NCI-H2171 treated with DMSO at 0.1 percent for 48 hours (cell line): ENCODE data around the gene AQP5.
A peak's percentile ranks its signal among the peaks of the same experiment; 100 is the strongest.
"Not testable (repeated sequence)": the region's sequence is repeated elsewhere in the genome, so short reads cannot be mapped to it uniquely, and the experiment has no call there.

Source experiments
- DNase-seq: peaks from one replicate; lab custom pipeline; 2025; lab: John Stamatoyannopoulos, UW

The AQP5 gene

GRCh38 chr12:49980501-49981349, 19.1 kb downstream of the AQP5 start:
- DNase-seq, result no peak

DNA sequence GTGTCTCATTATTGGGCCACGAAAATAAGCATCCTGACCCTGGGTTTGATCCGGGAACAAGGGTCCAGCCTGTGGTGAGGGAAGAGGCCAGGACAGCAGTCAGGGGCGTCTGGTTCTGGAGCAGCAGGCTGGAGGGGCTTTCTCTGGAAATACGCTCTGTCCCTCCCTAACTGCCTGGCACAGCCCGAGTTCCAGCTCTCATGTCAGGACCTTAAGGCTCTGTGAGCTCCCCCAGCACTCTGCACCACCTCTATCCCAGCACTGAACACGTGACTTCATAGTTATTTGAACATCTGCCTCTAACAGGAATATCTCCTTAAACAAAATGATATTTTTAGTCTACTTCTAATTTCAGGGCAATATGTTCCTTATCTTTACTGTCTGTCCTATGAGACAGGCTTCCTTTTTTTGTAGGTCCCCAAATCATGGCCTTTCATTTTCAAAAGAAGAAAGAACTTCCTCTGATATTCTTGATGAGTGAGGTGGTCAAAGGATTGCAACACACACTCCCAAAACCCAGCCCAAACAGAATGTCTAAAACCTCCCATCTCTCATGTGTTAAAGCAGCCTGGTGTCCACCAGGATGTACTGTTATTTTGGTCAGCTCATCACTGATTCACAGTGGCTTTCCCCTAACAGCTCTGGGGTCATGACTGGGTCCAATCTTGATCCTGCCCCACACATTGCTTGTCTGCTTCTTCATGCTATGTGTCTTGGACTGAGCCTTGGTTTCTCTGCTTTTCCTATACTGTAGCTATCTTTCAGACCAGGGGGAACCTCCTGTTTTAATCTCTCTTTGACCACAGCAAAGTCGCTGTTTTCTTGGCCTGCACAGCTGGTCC, 20.8 kb downstream of the AQP5 start:
- DNase-seq, result no peak

DNA sequence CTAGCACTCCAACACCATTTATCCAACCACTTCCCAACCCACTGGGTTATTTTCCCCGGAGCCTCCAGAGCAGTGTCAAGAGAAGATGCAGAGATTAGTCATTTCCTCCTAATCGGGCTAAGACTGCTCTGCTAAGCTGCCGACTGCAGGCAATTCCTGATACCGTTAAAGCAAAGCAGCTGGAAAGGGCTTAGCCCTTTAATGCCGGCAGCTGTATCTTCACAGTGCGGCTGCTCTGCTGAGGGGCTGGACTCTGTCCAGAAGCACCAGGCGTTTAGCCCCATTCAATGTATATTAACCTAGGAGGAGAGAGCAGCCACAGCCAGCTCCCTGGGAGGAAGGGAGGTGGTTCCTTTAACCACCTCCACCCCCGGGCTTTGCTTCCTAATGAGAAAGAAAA, 22.2 kb downstream of the AQP5 start:
- peak; percentile 28 for DNase-seq

- peak; percentile 65 for DNase-seq
These were observed 23.0 kb downstream of the AQP5 start for GRCh38 chr12:49984476-49985359.

DNA sequence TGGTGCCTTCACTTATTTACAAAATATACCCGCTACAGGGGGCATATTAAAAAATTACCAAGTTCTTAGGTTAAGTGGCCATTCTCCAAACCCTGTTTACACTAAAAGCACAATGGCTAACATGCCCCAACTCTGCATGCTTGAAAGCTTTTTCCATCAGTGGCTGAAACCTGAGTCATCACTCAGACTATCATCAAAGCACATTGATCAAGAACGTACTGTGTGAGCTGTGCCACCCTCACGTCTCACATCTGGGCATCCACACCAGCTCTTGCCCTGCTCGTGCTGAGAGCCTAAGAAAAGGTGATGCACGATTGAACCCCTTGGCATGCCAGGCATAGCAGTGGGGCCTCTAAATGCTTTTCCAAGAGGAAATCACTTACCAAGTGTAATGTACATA, 24.3 kb downstream of the AQP5 start:
- DNase-seq, result peak; percentile 12

- not testable (repeated sequence) for DNase-seq
These were observed 24.8 kb downstream of the AQP5 start for GRCh38 chr12:49986476-49986875.

- peak; percentile 95 for DNase-seq
These were observed 26.1 kb downstream of the AQP5 start for GRCh38 chr12:49987625-49988303.

GRCh38 chr12:49989400-49989799, 27.7 kb downstream of the AQP5 start:
- DNase-seq, result not testable (repeated sequence)

DNA sequence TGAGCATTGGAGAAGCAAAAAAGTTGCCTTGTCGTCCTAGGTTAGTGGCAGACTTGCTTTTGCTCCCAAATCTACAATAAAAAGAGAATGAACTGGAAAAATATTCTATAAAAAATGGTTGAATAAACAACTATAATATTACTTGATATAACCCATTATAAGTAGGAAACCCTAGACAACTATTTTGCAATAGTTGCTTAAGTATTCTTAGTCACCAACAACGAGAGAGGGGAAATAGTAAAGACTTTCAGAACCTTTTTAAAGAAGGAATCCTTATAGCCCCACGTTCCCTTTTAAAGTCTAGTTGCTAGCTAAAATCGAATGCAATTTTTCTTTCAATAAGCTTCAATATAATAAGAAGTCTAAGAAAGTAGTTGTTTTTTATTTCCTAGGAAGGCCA, 28.6 kb downstream of the AQP5 start:
- DNase-seq, result no peak

- DNase-seq, result no peak
These were observed 36.8 kb downstream of the AQP5 start for GRCh38 chr12:49998453-49998852.

DNA sequence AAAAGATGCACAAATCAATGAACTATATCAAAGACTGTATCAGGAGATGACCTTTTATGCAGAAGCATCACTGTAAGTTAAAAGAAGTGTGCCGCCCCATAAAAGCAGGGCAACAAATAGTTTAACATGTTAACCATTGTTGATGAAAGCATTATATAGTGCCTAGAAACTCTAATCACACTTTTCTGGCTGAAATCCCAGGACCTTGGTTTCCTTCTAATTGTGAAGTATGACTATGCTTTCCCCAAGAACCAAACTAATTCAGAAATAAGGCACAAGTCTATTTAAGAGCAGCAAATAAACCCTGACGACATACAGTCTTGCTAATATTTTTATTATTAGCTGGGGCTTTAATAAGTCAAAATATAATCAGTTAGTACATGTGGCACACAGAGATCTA, 41.9 kb downstream of the AQP5 start:
- no peak for DNase-seq

DNA sequence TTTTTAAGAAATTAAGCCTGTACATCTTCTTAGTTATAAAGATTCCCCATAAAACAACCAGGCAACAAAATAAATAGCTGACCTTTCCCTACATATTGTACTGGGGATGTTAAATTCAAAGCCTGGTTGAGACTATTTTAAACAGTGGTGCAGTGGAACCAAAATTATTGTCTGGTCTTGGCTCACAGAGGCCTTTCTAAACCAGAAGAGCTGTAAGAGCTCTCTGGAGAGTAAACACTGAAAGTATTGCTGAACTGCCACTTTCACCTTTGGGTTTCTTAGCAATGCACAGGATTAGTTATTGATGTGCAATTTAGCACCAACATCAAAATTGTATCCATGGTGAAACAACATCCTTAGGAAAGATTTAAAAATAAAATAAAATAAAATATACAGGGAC, 43.0 kb downstream of the AQP5 start:
- no peak for DNase-seq

GRCh38 chr12:50005175-50005574, 43.5 kb downstream of the AQP5 start:
- DNase-seq, result no peak

DNA sequence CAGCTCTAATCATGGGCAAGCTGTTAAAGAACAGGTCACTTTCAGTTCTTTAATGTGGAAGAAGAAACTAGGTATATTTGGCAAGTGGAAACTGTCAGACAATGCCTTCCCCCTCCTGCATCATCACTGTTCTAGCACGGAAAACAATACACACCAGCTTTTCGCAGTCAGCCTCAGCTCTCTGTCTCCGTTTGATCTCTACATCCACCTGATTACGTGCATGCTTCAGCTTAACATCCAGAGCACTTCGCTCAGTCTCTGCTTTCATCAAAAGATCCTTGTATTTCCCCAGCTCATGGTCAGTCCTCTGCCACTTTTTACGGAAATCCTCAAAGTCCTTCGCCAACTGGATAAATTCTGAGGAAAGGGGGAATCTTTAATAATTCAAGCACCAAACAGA, 44.6 kb downstream of the AQP5 start:
- DNase-seq, result no peak

DNA sequence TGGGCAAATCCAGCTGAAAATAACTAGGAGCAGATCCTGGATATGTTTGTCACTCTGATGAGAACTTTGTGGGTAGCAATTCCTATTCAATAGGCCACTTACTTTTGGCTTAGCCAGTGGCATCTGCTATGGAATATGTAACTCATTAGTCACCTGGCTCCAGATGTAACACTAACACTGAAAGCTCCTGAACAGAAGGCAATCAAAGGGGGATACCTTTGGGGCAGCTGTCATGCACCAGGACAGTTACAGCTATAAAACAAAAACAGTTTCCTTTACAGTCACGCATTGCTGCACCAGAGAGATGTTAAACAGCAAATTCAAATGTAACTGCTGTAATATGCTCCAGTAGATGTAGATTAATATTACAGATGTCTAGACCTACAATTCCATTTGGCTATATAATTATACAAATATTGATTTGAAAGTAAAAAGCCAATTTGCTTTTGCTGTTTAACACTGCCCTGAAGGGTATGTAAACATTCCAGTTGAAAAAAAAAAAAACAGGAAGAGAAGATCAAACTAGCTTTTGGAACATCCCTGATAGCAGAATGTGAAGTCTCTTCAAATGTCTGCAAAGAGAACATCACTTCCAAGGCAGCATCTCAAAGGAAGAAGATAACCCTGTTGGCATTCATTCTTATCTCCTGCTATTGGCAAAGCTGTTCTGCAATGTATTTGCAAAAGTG, 45.2 kb downstream of the AQP5 start:
- DNase-seq, result peak; percentile 97

DNA sequence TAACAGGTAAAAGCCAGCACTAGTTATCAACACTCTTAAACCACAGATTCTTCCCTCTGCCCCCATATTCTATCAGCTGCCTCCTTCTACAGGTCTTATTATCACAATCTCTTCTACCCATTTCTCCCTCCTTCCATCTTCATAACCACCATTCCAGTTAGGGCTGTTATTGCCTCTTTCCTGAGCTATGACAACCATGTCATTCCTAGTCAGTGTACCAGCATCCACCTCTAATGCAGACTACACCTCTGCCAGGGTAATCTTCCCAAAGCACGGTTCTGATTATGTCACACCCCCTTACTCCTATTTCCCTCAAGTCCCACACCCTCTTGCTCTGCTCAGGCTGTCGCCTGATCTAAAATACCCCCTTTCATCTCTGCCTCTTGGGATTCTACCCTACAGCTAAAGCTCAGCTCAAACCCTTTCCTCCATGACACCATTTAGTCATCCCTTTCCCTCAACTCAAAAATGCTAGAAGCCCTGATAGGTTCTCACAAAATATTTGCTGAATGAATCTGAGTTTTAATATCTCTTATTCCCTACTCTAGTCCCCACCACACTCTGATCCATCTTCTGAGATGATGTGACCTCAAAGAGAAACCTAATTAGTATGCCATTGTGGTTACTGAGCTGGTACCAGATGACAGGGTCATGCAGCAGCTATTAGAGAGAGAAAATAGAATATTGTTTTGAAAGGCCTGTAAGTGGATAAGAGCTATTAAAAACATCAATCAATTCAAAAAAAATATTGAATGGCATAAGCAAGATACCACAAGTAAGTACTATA, 51.9 kb downstream of the AQP5 start:
- DNase-seq, result no peak

GRCh38 chr12:50014342-50014741, 52.7 kb downstream of the AQP5 start:
- no peak for DNase-seq
